HUDEP-2 (cell line): ENCODE results near the gene TOX4.
A peak's percentile ranks its signal among the peaks of the same experiment; 100 is the strongest.
"Not testable (repeated sequence)": the region's sequence is repeated elsewhere in the genome, so short reads cannot be mapped to it uniquely, and the experiment has no call there.

ENCODE experiments used
- DNase-seq, 76 experiments: peaks; one replicate each; lab custom pipeline; 2025; ENCODE audit not compliant: unreplicated experiment in 76 of 76; lab: John Stamatoyannopoulos, UW

Gene TOX4

GRCh38 chr14:21528381-21529348 lies 51.7 kb downstream of the TOX4 start:
- DNase-seq = peak in 8 of 76 experiments; percentile 3 to 37 (median 12)

GRCh38 chr14:21529515-21529914 lies 52.5 kb downstream of the TOX4 start:
- DNase-seq = no peak

- DNase-seq = no peak
These were observed 56.3 kb downstream of the TOX4 start for GRCh38 chr14:21533294-21533693.

GRCh38 chr14:21534576-21534975 lies 57.6 kb downstream of the TOX4 start:
- DNase-seq = no peak

- DNase-seq = no peak
These were observed 58.8 kb downstream of the TOX4 start for GRCh38 chr14:21535545-21536417.

GRCh38 chr14:21536418-21537089 lies 59.6 kb downstream of the TOX4 start:
- DNase-seq = no peak

DNA sequence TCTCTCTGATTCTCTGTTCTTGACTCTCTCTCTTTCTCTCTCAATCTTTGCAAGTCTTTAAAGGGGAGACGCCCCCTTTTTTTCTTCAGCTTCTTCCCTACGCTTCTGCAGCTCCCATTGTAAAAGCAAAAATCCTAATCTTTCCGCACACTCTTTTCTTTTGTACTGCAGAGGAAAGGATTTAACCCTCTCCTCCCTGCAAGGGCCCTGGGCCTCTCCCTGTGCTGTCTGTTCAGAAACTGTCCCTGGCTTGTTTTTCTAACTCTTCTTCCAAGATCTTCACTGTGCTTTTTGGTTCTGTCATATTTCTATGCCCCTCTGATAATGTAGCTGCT lies 60.1 kb downstream of the TOX4 start:
- DNase-seq = no peak

GRCh38 chr14:21539189-21539940 lies 62.4 kb downstream of the TOX4 start:
- no peak for DNase-seq

GRCh38 chr14:21541413-21542074 lies 64.5 kb downstream of the TOX4 start:
- DNase-seq = no peak

GRCh38 chr14:21543521-21543960 lies 66.5 kb downstream of the TOX4 start:
- DNase-seq = no peak

- no peak for DNase-seq
These were observed 67.0 kb downstream of the TOX4 start for GRCh38 chr14:21543963-21544362.

DNA sequence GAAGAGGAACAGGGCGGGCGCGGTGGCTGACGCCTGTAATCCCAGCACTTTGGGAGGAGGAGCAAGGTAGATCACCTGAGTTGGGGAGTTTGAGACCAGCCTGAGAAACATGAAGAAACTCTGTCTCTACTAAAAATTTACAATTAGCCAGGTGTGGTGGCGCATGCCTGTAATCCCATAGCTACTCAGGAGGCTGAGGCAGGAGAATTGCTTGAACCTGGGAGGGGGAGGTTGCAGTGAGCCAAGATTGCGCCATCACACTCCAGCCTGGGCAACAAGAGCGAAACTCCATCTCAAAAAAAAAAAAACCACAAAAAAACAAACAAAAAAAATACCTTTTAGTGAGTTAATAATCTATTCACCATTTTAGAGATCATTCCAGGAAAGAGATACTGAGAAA lies 67.6 kb downstream of the TOX4 start:
- DNase-seq = not testable (repeated sequence)
